Measurements from ENCODE around the gene TOP3A.

Gene TOP3A, protein sequence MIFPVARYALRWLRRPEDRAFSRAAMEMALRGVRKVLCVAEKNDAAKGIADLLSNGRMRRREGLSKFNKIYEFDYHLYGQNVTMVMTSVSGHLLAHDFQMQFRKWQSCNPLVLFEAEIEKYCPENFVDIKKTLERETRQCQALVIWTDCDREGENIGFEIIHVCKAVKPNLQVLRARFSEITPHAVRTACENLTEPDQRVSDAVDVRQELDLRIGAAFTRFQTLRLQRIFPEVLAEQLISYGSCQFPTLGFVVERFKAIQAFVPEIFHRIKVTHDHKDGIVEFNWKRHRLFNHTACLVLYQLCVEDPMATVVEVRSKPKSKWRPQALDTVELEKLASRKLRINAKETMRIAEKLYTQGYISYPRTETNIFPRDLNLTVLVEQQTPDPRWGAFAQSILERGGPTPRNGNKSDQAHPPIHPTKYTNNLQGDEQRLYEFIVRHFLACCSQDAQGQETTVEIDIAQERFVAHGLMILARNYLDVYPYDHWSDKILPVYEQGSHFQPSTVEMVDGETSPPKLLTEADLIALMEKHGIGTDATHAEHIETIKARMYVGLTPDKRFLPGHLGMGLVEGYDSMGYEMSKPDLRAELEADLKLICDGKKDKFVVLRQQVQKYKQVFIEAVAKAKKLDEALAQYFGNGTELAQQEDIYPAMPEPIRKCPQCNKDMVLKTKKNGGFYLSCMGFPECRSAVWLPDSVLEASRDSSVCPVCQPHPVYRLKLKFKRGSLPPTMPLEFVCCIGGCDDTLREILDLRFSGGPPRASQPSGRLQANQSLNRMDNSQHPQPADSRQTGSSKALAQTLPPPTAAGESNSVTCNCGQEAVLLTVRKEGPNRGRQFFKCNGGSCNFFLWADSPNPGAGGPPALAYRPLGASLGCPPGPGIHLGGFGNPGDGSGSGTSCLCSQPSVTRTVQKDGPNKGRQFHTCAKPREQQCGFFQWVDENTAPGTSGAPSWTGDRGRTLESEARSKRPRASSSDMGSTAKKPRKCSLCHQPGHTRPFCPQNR

DNA sequence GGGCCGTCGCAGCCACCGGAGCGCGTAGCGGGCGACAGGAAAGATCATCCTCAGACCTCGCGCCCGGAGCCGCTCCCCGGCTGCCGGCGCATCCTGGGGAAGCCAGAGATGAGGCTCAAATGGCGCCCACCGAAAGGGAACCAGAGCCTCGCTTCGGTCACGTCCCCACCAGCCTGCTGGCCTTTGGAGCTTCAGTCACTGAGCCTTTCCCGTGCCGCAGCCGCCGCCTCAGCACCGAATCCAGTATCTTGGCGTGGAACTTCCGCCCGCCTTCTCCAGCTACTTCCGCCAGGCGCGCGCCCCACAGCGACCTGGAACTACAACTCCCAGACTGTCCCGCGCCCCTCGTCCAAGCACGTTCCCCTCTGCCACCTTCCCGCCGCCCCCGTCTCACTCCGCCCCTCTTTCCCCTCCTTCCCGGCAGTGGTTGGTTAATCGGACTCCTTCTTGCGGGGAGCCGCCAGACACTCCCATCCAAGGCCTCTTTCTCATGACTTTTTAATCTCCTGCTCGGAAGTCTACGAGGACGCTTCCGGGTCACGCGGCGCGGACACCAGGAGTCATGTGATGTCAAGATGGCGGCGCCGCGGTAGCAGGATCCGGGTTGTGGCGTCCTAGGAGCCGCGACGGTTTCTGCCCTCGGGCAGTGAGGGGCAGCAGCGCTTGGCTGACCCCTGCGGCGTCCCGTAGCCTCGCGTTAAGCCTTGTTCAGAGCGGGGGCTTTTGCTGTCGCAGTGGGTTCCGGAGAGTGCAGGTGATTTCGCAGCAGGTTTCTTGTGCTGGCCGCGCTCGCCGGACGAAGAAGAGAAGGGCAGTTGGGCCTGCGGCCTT, at the start of gene TOP3A, which contains the start of gene SMCR8:
Gene TOP3A, minus strand, starts transcription at position 264 of the 831 bp plus-strand sequence. Its CDS starts 216 bp downstream, at position 48.
Gene SMCR8, plus strand, starts transcription at position 563 of the 831 bp plus-strand sequence. CDS start 497 bp downstream, outside the sequence.
- H3K27ac ChIP-seq (ENCODE audit: low read depth, low read length) = peak within 1 kb of the TSS; percentile 87
- peaks cover 94% of the 10 kb centered on the region for H3K79me2 ChIP-seq (ENCODE audit: control insufficient read depth, insufficient read depth, low read length, unreplicated experiment)
- H3K4me1 ChIP-seq (ENCODE audit: control insufficient read depth, insufficient read depth, low read length, unreplicated experiment) = peaks cover 48% of the 10 kb centered on the region
- peak within 1 kb of the TSS; percentile 96 for H3K4me3 ChIP-seq (ENCODE audit: low read depth, low read length)
- peaks cover 17% of the 10 kb centered on the region; the same call in 1 of the 2 replicates for H3K36me3 ChIP-seq (ENCODE audit: insufficient read depth, low read length)
- H2AFZ ChIP-seq (ENCODE audit: low read length, unreplicated experiment) = peak within 1 kb of the TSS; percentile 93
- no peaks in the 10 kb centered on the region for H3K27me3 ChIP-seq (ENCODE audit: insufficient read depth, low read length)

- peaks cover 4% of the 10 kb centered on the region for H3K4me1 ChIP-seq (ENCODE audit: control insufficient read depth, insufficient read depth, low read length, unreplicated experiment)
- no peaks in the 10 kb centered on the region for H3K27me3 ChIP-seq (ENCODE audit: insufficient read depth, low read length)
- no peaks in the 10 kb centered on the region for H3K36me3 ChIP-seq (ENCODE audit: insufficient read depth, low read length)
- no peak overlapping the region for H3K27ac ChIP-seq (ENCODE audit: low read depth, low read length)
- H2AFZ ChIP-seq (ENCODE audit: low read length, unreplicated experiment) = no peak overlapping the region
- peaks cover 12% of the 10 kb centered on the region for H3K79me2 ChIP-seq (ENCODE audit: control insufficient read depth, insufficient read depth, low read length, unreplicated experiment)
- H3K4me3 ChIP-seq (ENCODE audit: low read depth, low read length) = no peak overlapping the region
These were observed 49.4 kb upstream of the TOP3A start for GRCh38 chr17:18364166-18364565.

GRCh38 chr17:18363101-18364049, 48.6 kb upstream of the TOP3A start, which contains the start of gene SHMT1:
TSS of gene SHMT1 (minus strand) at chr17:18363550. CDS start at chr17:18355981, 7,569 bp downstream.
- Histone ChIP-seq H3K79me2 (ENCODE audit: control insufficient read depth, insufficient read depth, low read length, unreplicated experiment) (peaks cover 12% of the 10 kb centered on the region), H3K36me3 (ENCODE audit: insufficient read depth, low read length) (no peaks in the 10 kb centered on the region), H3K4me3 (ENCODE audit: low read depth, low read length) (peak within 1 kb of the TSS; percentile 85), H3K27me3 (ENCODE audit: insufficient read depth, low read length) (no peaks in the 10 kb centered on the region), H2AFZ (ENCODE audit: low read length, unreplicated experiment) (peak within 1 kb of the TSS; percentile 41), H3K4me1 (ENCODE audit: control insufficient read depth, insufficient read depth, low read length, unreplicated experiment) (peaks cover 4% of the 10 kb centered on the region), H3K27ac (ENCODE audit: low read depth, low read length) (no peak within 1 kb of the TSS)

GRCh38 chr17:18362698-18363100, 47.9 kb upstream of the TOP3A start:
- Histone ChIP-seq H3K79me2 (ENCODE audit: control insufficient read depth, insufficient read depth, low read length, unreplicated experiment) (peaks cover 12% of the 10 kb centered on the region), H3K27ac (ENCODE audit: low read depth, low read length) (no peak overlapping the region), H3K36me3 (ENCODE audit: insufficient read depth, low read length) (no peaks in the 10 kb centered on the region), H3K4me1 (ENCODE audit: control insufficient read depth, insufficient read depth, low read length, unreplicated experiment) (peaks cover 4% of the 10 kb centered on the region), H3K27me3 (ENCODE audit: insufficient read depth, low read length) (no peaks in the 10 kb centered on the region), H3K4me3 (ENCODE audit: low read depth, low read length) (peak overlapping the region; percentile 85), H2AFZ (ENCODE audit: low read length, unreplicated experiment) (peak overlapping the region; percentile 41)

GRCh38 chr17:18361837-18362697, 47.3 kb upstream of the TOP3A start:
- Histone ChIP-seq H3K36me3 (ENCODE audit: insufficient read depth, low read length) (no peaks in the 10 kb centered on the region), H3K27ac (ENCODE audit: low read depth, low read length) (no peak overlapping the region), H2AFZ (ENCODE audit: low read length, unreplicated experiment) (no peak overlapping the region), H3K79me2 (ENCODE audit: control insufficient read depth, insufficient read depth, low read length, unreplicated experiment) (peaks cover 12% of the 10 kb centered on the region), H3K4me1 (ENCODE audit: control insufficient read depth, insufficient read depth, low read length, unreplicated experiment) (peaks cover 8% of the 10 kb centered on the region), H3K4me3 (ENCODE audit: low read depth, low read length) (peak overlapping the region; percentile 85), H3K27me3 (ENCODE audit: insufficient read depth, low read length) (no peaks in the 10 kb centered on the region)

- H3K79me2 ChIP-seq (ENCODE audit: control insufficient read depth, insufficient read depth, low read length, unreplicated experiment) = peaks cover 12% of the 10 kb centered on the region
- H3K4me1 ChIP-seq (ENCODE audit: control insufficient read depth, insufficient read depth, low read length, unreplicated experiment) = peaks cover 14% of the 10 kb centered on the region
- no peaks in the 10 kb centered on the region for H3K36me3 ChIP-seq (ENCODE audit: insufficient read depth, low read length)
- no peaks in the 10 kb centered on the region for H3K27me3 ChIP-seq (ENCODE audit: insufficient read depth, low read length)
- H3K27ac ChIP-seq (ENCODE audit: low read depth, low read length) = no peak overlapping the region
- no peak overlapping the region for H3K4me3 ChIP-seq (ENCODE audit: low read depth, low read length)
- H2AFZ ChIP-seq (ENCODE audit: low read length, unreplicated experiment) = no peak overlapping the region
These were observed 45.7 kb upstream of the TOP3A start for GRCh38 chr17:18360518-18360917.

GRCh38 chr17:18356624-18357023, 41.8 kb upstream of the TOP3A start:
- H3K4me3 ChIP-seq (ENCODE audit: low read depth, low read length) = no peak overlapping the region
- no peak overlapping the region for H2AFZ ChIP-seq (ENCODE audit: low read length, unreplicated experiment)
- H3K36me3 ChIP-seq (ENCODE audit: insufficient read depth, low read length) = 0 out of 2 replicates have a peak, but pooled peaks cover 6% of the 10 kb centered on the region
- no peaks in the 10 kb centered on the region for H3K27me3 ChIP-seq (ENCODE audit: insufficient read depth, low read length)
- H3K4me1 ChIP-seq (ENCODE audit: control insufficient read depth, insufficient read depth, low read length, unreplicated experiment) = peaks cover 10% of the 10 kb centered on the region
- peaks cover 2% of the 10 kb centered on the region for H3K79me2 ChIP-seq (ENCODE audit: control insufficient read depth, insufficient read depth, low read length, unreplicated experiment)
- no peak overlapping the region for H3K27ac ChIP-seq (ENCODE audit: low read depth, low read length)

DNA sequence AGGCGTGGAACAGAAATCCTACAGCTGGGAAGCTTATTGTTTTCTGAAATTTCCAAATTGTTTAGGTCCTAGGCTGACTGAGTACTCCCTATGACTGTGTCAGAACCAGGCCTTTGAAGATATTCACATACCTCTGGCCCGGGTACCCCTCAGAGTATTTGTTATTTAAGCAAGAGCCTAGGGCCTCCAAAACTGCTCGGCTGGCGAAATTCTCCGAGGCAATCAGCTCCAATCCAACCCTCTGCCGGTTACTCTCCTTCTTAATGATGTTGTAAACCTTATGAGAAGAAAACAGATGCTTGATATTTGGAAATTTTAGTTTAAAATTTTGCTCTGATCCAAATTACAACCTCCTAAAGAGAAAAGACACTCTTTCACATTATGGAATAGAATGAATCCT, 38.7 kb upstream of the TOP3A start:
- no peaks in the 10 kb centered on the region for H3K79me2 ChIP-seq (ENCODE audit: control insufficient read depth, insufficient read depth, low read length, unreplicated experiment)
- H3K4me3 ChIP-seq (ENCODE audit: low read depth, low read length) = no peak overlapping the region
- no peak overlapping the region for H3K27ac ChIP-seq (ENCODE audit: low read depth, low read length)
- H2AFZ ChIP-seq (ENCODE audit: low read length, unreplicated experiment) = no peak overlapping the region
- H3K36me3 ChIP-seq (ENCODE audit: insufficient read depth, low read length) = peaks cover 8% of the 10 kb centered on the region; the same call in 1 of the 2 replicates
- H3K4me1 ChIP-seq (ENCODE audit: control insufficient read depth, insufficient read depth, low read length, unreplicated experiment) = peaks cover 10% of the 10 kb centered on the region
- no peaks in the 10 kb centered on the region for H3K27me3 ChIP-seq (ENCODE audit: insufficient read depth, low read length)

Measured in ACC112 (cell line).